ENCODE data around the gene GRM7.

GRM7 gene

DNA sequence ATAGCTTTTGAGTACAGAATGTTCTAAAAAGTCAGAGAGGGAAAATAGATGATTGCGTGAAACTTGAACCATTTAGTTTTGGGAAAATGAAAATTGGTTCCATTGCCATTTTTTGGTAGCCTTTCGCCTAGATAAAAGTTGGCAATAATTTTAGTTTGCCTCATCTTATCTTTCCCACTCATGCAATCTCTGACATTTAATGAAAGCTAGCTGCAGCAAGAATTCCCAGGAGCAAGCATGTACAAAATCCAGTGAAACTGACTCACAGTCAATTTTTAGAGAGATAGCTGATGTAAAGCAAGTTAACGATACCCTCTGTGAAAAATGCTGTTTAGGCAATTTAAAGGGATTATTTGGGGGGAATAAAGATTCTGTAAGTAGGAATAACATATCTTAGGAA lies 797.4 kb downstream of the GRM7 start:
- TF ChIP-seq, protein P1, sequence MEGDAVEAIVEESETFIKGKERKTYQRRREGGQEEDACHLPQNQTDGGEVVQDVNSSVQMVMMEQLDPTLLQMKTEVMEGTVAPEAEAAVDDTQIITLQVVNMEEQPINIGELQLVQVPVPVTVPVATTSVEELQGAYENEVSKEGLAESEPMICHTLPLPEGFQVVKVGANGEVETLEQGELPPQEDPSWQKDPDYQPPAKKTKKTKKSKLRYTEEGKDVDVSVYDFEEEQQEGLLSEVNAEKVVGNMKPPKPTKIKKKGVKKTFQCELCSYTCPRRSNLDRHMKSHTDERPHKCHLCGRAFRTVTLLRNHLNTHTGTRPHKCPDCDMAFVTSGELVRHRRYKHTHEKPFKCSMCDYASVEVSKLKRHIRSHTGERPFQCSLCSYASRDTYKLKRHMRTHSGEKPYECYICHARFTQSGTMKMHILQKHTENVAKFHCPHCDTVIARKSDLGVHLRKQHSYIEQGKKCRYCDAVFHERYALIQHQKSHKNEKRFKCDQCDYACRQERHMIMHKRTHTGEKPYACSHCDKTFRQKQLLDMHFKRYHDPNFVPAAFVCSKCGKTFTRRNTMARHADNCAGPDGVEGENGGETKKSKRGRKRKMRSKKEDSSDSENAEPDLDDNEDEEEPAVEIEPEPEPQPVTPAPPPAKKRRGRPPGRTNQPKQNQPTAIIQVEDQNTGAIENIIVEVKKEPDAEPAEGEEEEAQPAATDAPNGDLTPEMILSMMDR (IDR thresholded peaks at IDR 0.05; ENCODE audit: low read depth, low read length, poor library complexity, severe bottlenecking), result no peak
- TF ChIP-seq EZH2phosphoT487 (IDR thresholded peaks at IDR 0.05; ENCODE audit: borderline replicate concordance, low read length), result no peak
- Histone ChIP-seq H3K9me3 (ENCODE audit: control insufficient read depth, insufficient read depth, low read length) (no peaks in the 10 kb centered on the region), H3F3A (ENCODE audit: control insufficient read depth, insufficient read depth) (no peaks in the 10 kb centered on the region), H3K27me3 (ENCODE audit: control insufficient read depth, low read length) (no peaks in the 10 kb centered on the region), H3K9me2 (replicated peaks; ENCODE audit: control insufficient read depth, low read length) (no peaks in the 10 kb centered on the region), H3K4me1 (ENCODE audit: control insufficient read depth, low read length) (no peaks in the 10 kb centered on the region), H3K4me2 (ENCODE audit: low read length) (no peak overlapping the region), H4K20me1 (ENCODE audit: control insufficient read depth, insufficient read depth, low read depth, low read length) (no peaks in the 10 kb centered on the region), H3K4me3 (ENCODE audit: low read length) (no peak overlapping the region), H3K79me2 (ENCODE audit: control insufficient read depth, low read length) (no peaks in the 10 kb centered on the region), H3K36me3 (ENCODE audit: control insufficient read depth, low read length) (no peaks in the 10 kb centered on the region), H3K27ac (ENCODE audit: low read depth, low read length) (no peak overlapping the region)

- H3K4me2 ChIP-seq (ENCODE audit: low read length), result no peak overlapping the region
- no peaks in the 10 kb centered on the region for H3K9me2 ChIP-seq (replicated peaks; ENCODE audit: control insufficient read depth, low read length)
- TF ChIP-seq, protein P1 (IDR thresholded peaks at IDR 0.05; ENCODE audit: low read depth, low read length, poor library complexity, severe bottlenecking), result no peak
- no peak for TF ChIP-seq EZH2phosphoT487 (IDR thresholded peaks at IDR 0.05; ENCODE audit: borderline replicate concordance, low read length)
- no peaks in the 10 kb centered on the region for H4K20me1 ChIP-seq (ENCODE audit: control insufficient read depth, insufficient read depth, low read depth, low read length)
- H3K79me2 ChIP-seq (ENCODE audit: control insufficient read depth, low read length), result no peaks in the 10 kb centered on the region
- H3K36me3 ChIP-seq (ENCODE audit: control insufficient read depth, low read length), result no peaks in the 10 kb centered on the region
- no peaks in the 10 kb centered on the region for H3K4me1 ChIP-seq (ENCODE audit: control insufficient read depth, low read length)
- no peak overlapping the region for H3K27ac ChIP-seq (ENCODE audit: low read depth, low read length)
- H3F3A ChIP-seq (ENCODE audit: control insufficient read depth, insufficient read depth), result no peaks in the 10 kb centered on the region
- H3K27me3 ChIP-seq (ENCODE audit: control insufficient read depth, low read length), result no peaks in the 10 kb centered on the region
- H3K4me3 ChIP-seq (ENCODE audit: low read length), result no peak overlapping the region
- H3K9me3 ChIP-seq (ENCODE audit: control insufficient read depth, insufficient read depth, low read length), result no peaks in the 10 kb centered on the region
These were observed 798.2 kb downstream of the GRM7 start for GRCh38 chr3:7659079-7659478.

- no peaks in the 10 kb centered on the region for H3K4me1 ChIP-seq (ENCODE audit: control insufficient read depth, low read length)
- H3K4me3 ChIP-seq (ENCODE audit: low read length), result no peak overlapping the region
- H3K9me2 ChIP-seq (replicated peaks; ENCODE audit: control insufficient read depth, low read length), result no peaks in the 10 kb centered on the region
- H3K4me2 ChIP-seq (ENCODE audit: low read length), result no peak overlapping the region
- H3K27ac ChIP-seq (ENCODE audit: low read depth, low read length), result no peak overlapping the region
- H3K79me2 ChIP-seq (ENCODE audit: control insufficient read depth, low read length), result no peaks in the 10 kb centered on the region
- no peaks in the 10 kb centered on the region for H4K20me1 ChIP-seq (ENCODE audit: control insufficient read depth, insufficient read depth, low read depth, low read length)
- no peaks in the 10 kb centered on the region for H3F3A ChIP-seq (ENCODE audit: control insufficient read depth, insufficient read depth)
- no peaks in the 10 kb centered on the region for H3K36me3 ChIP-seq (ENCODE audit: control insufficient read depth, low read length)
- no peaks in the 10 kb centered on the region for H3K27me3 ChIP-seq (ENCODE audit: control insufficient read depth, low read length)
- no peak for TF ChIP-seq EZH2phosphoT487 (IDR thresholded peaks at IDR 0.05; ENCODE audit: borderline replicate concordance, low read length)
- TF ChIP-seq, protein P1 (IDR thresholded peaks at IDR 0.05; ENCODE audit: low read depth, low read length, poor library complexity, severe bottlenecking), result no peak
- H3K9me3 ChIP-seq (ENCODE audit: control insufficient read depth, insufficient read depth, low read length), result no peaks in the 10 kb centered on the region
These were observed 802.9 kb downstream of the GRM7 start for GRCh38 chr3:7663771-7664170.

- H3K9me2 ChIP-seq (replicated peaks; ENCODE audit: control insufficient read depth, low read length), result no peaks in the 10 kb centered on the region
- no peak overlapping the region for H3K27ac ChIP-seq (ENCODE audit: low read depth, low read length)
- no peaks in the 10 kb centered on the region for H3K27me3 ChIP-seq (ENCODE audit: control insufficient read depth, low read length)
- H3K36me3 ChIP-seq (ENCODE audit: control insufficient read depth, low read length), result no peaks in the 10 kb centered on the region
- no peak for TF ChIP-seq EZH2phosphoT487 (IDR thresholded peaks at IDR 0.05; ENCODE audit: borderline replicate concordance, low read length)
- TF ChIP-seq, protein P1 (IDR thresholded peaks at IDR 0.05; ENCODE audit: low read depth, low read length, poor library complexity, severe bottlenecking), result no peak
- no peaks in the 10 kb centered on the region for H3K79me2 ChIP-seq (ENCODE audit: control insufficient read depth, low read length)
- no peaks in the 10 kb centered on the region for H3K9me3 ChIP-seq (ENCODE audit: control insufficient read depth, insufficient read depth, low read length)
- H3K4me3 ChIP-seq (ENCODE audit: low read length), result no peak overlapping the region
- H4K20me1 ChIP-seq (ENCODE audit: control insufficient read depth, insufficient read depth, low read depth, low read length), result no peaks in the 10 kb centered on the region
- no peaks in the 10 kb centered on the region for H3K4me1 ChIP-seq (ENCODE audit: control insufficient read depth, low read length)
- H3K4me2 ChIP-seq (ENCODE audit: low read length), result no peak overlapping the region
- no peaks in the 10 kb centered on the region for H3F3A ChIP-seq (ENCODE audit: control insufficient read depth, insufficient read depth)
These were observed 806.9 kb downstream of the GRM7 start for GRCh38 chr3:7667774-7668173.

All from DOHH2 (cell line).